Esophagus mucosa (tissue), 1 donor: ENCODE data around the gene RSU1. TPM values are rescaled to one million over a fixed set of nuclear protein-coding genes. Genes with fewer than 3 reads are reported as not detected.

ENCODE experiments used
- ATAC-seq: fragments of 200-7000 bp; cut with Tn5 transposase; one replicate; pipeline ENCODE4 v1.9.1; 2020
- total RNA-seq: library from RNA; stranded (reverse); gene quantifications from one replicate; pipeline ENCODE4 v1.2.4, GENCODE V29; 2023
- donor health status: DM: yes; HTN: yes; CAD: no.

The RSU1 gene
- total RNA-seq, 1 donor from 2014 or later: 48.9 TPM

- no peak for ATAC-seq
Observed at GRCh38 chr10:16735671-16736070, 81.6 kb downstream of the RSU1 start.

DNA sequence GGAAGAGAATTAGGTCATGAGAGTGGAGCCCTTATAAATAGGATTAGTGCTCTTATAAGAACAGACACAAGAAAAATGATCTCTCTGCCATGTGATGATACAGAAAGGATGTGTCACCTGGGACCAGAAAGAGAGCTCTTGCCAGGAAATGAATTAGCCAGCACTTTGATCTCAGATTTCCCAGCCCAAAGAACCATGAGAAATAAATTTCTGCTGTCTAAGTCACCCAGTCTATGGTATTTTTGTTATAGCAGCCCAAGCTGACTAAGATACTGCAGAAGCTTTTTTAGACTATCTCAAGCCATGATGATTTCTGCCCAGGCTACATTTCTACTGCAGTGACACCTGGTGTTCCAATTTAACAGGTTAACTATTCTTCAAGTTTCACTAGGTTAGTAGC, 84.8 kb downstream of the RSU1 start:
- ATAC-seq: no peak

DNA sequence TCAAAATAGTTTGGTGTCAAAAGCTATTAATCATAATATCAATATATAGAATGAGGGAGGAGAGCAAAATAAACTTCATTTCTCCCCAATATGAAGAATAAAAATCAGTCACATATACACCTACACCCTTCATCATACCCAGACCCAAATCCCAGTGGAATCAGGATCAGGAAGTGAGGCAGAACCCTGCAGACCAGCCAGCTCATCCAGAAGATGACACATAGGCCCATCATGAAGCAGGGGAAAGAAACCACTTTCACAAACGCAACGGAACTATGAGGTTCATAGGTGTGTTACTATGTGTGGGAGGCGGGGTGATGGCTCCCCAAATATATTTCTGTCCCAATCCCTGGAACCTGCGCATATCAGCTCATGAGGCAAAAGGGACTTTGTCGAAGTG, 89.0 kb downstream of the RSU1 start:
- ATAC-seq: no peak

DNA sequence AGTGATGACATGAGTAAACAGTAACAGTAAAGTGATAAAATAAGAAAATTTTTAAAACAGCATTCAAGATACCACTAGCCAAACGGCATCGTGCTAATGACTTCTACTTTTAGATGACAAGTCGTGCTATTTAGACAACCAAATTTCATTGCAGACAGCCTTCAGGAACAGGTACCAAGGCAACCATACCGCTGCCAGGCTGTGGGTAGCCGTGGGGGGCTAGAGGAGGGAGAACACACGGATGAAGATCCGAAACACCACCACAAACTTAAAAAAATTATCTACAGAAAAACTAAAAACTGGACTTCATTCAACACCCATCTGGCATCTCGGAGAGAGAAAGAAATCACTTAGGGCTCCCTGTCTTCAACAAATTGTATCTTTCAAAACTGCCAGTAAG, 89.6 kb downstream of the RSU1 start:
- no peak for ATAC-seq

DNA sequence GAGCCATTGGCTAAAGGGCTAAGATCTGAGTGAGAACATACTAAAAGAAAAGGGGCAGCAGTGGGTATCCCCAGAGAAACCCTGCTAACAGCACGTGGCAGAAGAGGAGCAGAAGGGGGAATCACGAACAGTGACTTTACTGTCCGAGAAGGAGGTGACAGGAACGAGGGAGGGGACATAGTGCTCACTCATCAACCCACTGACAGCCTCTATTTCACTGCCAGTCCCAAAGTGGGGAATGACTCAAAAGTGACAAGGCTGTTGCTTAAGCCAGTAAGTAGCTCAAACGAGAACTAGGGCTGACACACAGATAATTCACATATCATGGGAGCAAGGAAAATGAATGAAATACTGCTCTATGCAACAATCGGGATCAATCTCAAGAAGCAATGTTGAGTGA, 92.7 kb downstream of the RSU1 start:
- no peak for ATAC-seq

- no peak for ATAC-seq
Observed at GRCh38 chr10:16720812-16721211, 96.4 kb downstream of the RSU1 start.

DNA sequence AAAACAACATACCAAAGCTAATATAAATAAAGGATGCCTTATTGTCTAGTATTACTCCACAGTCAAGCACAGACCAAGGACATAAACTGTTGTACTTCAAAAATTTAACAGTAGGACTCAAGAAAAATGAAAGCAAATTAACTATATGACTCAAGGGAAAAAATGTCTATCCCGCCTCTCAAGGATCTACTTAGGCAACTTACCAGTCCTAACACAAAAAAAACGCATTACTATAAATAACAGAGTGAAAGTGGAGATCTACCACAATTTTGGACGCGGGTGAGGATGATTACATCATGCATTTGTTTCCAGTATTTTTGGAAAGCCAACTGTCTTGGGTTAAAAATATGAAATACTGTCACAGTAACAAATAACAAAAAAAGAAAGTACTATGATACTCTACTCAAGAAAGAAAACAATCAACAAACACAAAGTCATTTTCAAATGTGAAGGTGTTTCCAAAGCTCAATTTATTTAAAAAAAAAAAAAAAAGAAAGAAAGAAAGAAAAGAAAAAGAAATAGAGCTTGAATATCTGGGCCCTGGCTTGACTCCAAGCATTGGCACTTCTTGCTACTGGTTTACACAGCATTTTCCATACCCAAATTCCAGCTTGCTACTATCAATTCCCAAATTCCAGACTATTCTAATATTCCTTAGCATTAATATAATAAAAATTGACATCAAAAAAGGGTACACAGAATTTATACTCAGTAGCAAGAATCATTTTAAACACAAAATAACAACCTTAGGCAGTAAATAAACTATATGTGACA, 99.4 kb downstream of the RSU1 start:
- no peak for ATAC-seq

- ATAC-seq: no peak
Observed at GRCh38 chr10:16716051-16716450, 101.2 kb downstream of the RSU1 start.

- ATAC-seq: no peak
Observed at GRCh38 chr10:16713290-16713689, 103.9 kb downstream of the RSU1 start.

DNA sequence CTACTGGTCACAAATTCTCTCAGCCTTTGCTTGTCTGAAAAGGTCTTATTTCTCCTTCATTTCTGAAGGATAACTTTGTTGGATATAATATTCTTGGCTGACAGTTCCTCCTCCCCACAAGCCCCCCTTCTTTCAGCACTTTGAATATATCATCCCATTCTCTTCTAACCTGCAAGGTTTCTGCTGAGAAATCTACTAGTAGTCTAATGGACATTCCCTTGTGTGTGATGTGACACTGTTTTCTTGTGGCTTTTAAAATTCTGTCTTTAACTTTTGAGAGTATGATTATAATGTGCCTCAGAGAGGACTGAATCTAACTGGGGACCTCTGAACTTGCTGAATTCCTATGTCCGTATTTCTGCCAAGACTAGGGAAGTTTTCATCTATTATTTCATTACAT, 104.3 kb downstream of the RSU1 start:
- no peak for ATAC-seq

DNA sequence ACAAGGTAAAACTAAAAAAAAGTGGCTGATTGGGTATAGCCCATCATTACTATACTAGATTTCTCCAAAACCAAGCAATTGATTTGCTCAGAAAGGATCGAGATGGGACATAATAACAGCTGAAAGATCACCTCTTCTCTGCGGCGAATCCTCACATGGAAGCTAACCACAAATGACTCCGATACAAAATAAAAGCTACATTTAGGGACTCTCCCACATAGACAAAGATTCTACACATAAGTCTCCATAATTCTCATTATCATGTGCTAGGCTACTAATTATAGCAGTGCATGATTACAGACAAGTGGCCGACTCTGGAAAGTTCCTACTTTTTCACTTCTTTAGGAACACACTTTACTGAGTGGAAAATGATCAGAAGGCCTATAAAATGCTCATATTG, 116.9 kb downstream of the RSU1 start:
- ATAC-seq: no peak

- no peak for ATAC-seq
Observed at GRCh38 chr10:16699435-16700057, 117.7 kb downstream of the RSU1 start.

DNA sequence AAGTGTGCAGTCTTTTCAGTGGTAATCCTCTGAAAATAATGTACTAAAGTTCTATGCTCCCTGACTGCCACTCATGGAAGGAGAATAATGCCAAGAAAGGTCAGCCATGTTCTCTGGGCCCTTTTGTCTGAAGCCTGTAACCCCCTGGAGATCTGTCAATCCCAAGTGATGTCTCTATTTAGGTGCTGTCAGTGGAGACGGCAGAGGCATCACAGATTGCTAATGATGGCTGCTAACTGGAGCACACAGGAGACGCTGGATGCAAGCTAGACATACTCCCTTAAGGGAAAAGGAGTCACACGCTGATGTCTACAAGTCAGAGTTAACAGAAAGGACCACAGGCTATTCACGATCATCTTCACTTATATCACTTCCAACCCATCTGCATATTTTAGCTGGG, 118.8 kb downstream of the RSU1 start:
- ATAC-seq: no peak

DNA sequence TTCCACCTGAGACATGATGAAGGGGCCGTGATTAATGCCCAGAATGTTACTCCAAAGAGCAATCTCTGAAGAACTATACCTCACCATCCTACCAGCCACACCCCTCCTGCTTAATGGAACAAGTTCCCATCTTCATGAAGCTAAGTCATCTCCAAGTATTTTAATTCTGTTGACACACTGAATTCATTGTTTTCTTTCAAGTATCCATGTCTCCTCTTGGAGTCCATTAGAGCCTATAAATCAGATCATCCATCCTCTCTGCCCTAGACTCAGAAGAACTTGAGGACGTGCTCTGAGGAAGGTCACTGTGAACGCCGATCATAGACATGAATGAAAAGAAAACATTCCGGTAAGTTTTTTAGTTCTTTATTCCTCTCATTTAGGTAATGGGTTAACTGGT, 126.8 kb downstream of the RSU1 start:
- no peak for ATAC-seq

- no peak for ATAC-seq
Observed at GRCh38 chr10:16689696-16690095, 127.5 kb downstream of the RSU1 start.

GRCh38 chr10:16689227-16689626, 128.0 kb downstream of the RSU1 start:
- no peak for ATAC-seq

- ATAC-seq: no peak
Observed at GRCh38 chr10:16686054-16686902, 130.9 kb downstream of the RSU1 start.

- no peak for ATAC-seq
Observed at GRCh38 chr10:16685551-16685950, 131.7 kb downstream of the RSU1 start.

DNA sequence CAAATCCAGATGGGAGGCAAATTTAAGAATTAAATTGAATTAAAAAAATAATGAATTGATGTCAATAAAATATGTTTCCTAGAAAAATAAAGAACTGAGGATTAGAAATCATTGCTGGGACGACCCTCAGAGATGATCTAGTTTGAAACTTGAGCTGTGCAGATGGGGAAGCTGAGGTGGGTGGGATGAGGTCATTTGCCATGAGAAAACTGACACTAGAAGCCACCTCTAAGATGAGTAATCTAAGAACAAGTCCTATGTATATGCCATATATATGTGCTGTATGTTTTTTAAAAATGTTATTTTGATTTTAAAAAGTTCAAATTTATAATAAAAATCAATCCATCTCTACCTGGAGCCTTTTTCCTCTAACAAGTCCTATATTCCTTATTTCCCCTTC, 135.7 kb downstream of the RSU1 start:
- ATAC-seq: no peak

DNA sequence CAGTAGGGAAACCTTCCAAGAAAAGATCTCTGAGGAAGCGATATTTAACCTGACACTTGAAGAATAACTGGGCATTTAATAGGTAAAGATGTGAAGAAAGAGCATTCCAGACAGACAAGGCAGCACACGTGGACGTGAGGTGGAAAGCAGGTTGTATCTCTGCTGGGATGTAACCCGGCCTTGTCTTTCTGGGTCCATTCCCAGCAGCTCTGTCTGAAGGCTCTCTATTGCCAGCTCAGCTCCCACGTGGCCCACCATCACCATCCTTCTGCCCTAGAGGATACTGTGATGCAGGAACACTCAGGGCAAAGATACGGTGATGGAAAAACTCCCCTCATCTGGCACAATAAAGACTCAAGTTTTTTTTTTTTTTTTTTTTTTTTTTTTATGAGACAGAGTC, 137.7 kb downstream of the RSU1 start:
- ATAC-seq: no peak

DNA sequence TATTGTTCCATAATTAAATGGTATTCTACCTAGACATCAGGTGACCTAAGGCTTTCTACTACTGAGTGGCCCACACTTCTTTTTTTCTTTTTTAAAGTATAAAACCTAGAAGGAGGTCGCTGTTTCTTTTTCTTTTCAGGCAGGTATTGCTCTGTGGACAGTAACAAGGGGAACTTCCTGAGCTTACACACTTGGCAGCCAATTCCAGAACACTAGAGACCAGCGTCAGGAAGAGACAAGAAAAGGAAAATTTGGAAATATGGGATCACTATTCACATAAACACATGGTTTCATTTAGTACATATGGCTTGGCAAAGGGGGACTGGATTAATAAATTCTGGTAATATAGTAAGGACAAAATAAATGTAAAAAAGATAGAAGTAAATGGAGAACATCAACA, 141.9 kb downstream of the RSU1 start:
- ATAC-seq: no peak

DNA sequence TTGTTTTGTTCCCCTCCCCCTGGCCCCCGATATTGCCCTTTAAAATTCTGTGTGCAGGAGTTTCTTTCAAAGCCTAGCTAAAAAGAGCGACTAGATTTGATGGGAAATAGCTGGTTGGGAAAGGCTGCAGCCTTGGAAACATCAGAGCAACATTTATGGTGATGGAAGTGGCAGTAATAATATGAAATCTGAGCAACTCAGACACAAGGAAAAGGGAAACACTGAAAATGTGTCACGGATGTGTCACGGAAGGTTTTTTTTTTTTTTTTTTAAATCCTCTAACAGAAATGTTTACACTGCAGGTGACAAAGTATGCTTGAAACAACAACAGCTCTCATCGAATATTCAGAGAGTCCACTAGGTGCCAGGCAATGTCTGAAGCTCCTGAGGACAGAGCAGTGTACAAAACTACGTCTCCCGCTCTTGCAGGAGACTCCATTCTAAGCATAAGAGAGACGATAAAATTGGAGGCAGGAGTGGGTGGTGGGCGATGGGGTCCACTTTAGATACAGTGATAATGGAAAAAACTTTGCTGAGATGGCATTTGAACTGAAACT, 143.0 kb downstream of the RSU1 start:
- ATAC-seq: no peak

- no peak for ATAC-seq
Observed at GRCh38 chr10:16673443-16673842, 143.8 kb downstream of the RSU1 start.
